Activated naive CD8-positive, alpha-beta T cell (primary cell): ENCODE measurements around the gene LRRC9.
"Not testable (repeated sequence)": the region's sequence is repeated elsewhere in the genome, so short reads cannot be mapped to it uniquely, and the experiment has no call there.

ENCODE experiments used
- H3K27ac Mint-ChIP-seq: one replicate; pipeline ENCODE4 v1.8.0; 2021; ENCODE audit warnings: mixed read lengths
- H3K27me3 Mint-ChIP-seq: one replicate; pipeline ENCODE4 v1.8.0; 2021; ENCODE audit warnings: mixed read lengths
- H3K36me3 Mint-ChIP-seq: one replicate; pipeline ENCODE4 v1.8.0; 2021; ENCODE audit warnings: mixed read lengths
- H3K4me1 Mint-ChIP-seq: one replicate; pipeline ENCODE4 v1.8.0; 2021; ENCODE audit warnings: low read depth, mixed read lengths
- H3K4me3 Mint-ChIP-seq: one replicate; pipeline ENCODE4 v1.8.0; 2021; ENCODE audit warnings: mild to moderate bottlenecking, mixed read lengths
- H3K9me3 Mint-ChIP-seq: one replicate; pipeline ENCODE4 v1.8.0; 2021; ENCODE audit warnings: low read depth, mixed read lengths

Gene LRRC9

GRCh38 chr14:59925797-59926196, 5.9 kb downstream of the LRRC9 start:
- no peak overlapping the region for H3K4me3 Mint-ChIP-seq
- no peaks in the 10 kb centered on the region for H3K27me3 Mint-ChIP-seq
- H3K27ac Mint-ChIP-seq, result peak overlapping the region; percentile 68
- no peaks in the 10 kb centered on the region for H3K36me3 Mint-ChIP-seq
- peaks cover 5% of the 10 kb centered on the region for H3K4me1 Mint-ChIP-seq
- no peaks in the 10 kb centered on the region for H3K9me3 Mint-ChIP-seq

GRCh38 chr14:59926534-59926933, 6.6 kb downstream of the LRRC9 start:
- Mint-ChIP-seq H3K36me3 (no peaks in the 10 kb centered on the region), H3K27ac (no peak overlapping the region), H3K9me3 (no peaks in the 10 kb centered on the region), H3K4me3 (no peak overlapping the region), H3K27me3 (no peaks in the 10 kb centered on the region), H3K4me1 (peaks cover 5% of the 10 kb centered on the region)

GRCh38 chr14:59931237-59931636, 11.3 kb downstream of the LRRC9 start:
- no peaks in the 10 kb centered on the region for H3K36me3 Mint-ChIP-seq
- no peak overlapping the region for H3K4me3 Mint-ChIP-seq
- no peak overlapping the region for H3K27ac Mint-ChIP-seq
- H3K27me3 Mint-ChIP-seq, result no peaks in the 10 kb centered on the region
- H3K4me1 Mint-ChIP-seq, result no peaks in the 10 kb centered on the region
- no peaks in the 10 kb centered on the region for H3K9me3 Mint-ChIP-seq

GRCh38 chr14:59936145-59936544, 16.2 kb downstream of the LRRC9 start:
- Mint-ChIP-seq H3K27me3 (peaks cover 4% of the 10 kb centered on the region), H3K4me1 (no peaks in the 10 kb centered on the region), H3K27ac (no peak overlapping the region), H3K36me3 (no peaks in the 10 kb centered on the region), H3K4me3 (no peak overlapping the region), H3K9me3 (no peaks in the 10 kb centered on the region)

- Mint-ChIP-seq H3K27ac (no peak overlapping the region), H3K4me3 (no peak overlapping the region), H3K9me3 (no peaks in the 10 kb centered on the region), H3K27me3 (peaks cover 8% of the 10 kb centered on the region), H3K4me1 (no peaks in the 10 kb centered on the region), H3K36me3 (peaks cover 4% of the 10 kb centered on the region)
Measured at GRCh38 chr14:59939828-59940227, 19.9 kb downstream of the LRRC9 start.

- not testable (repeated sequence) for H3K9me3 Mint-ChIP-seq, H3K4me1 Mint-ChIP-seq, H3K36me3 Mint-ChIP-seq, H3K27ac Mint-ChIP-seq, H3K4me3 Mint-ChIP-seq, H3K27me3 Mint-ChIP-seq
Measured at GRCh38 chr14:59942296-59942862, 22.4 kb downstream of the LRRC9 start.

- no peaks in the 10 kb centered on the region for H3K4me1 Mint-ChIP-seq
Measured at GRCh38 chr14:59944909-59945308, 25.0 kb downstream of the LRRC9 start.

GRCh38 chr14:59952141-59952540, 32.2 kb downstream of the LRRC9 start:
- H3K4me1 Mint-ChIP-seq, H3K4me3 Mint-ChIP-seq, H3K27ac Mint-ChIP-seq, H3K27me3 Mint-ChIP-seq: not testable (repeated sequence)
- peaks cover 15% of the 10 kb centered on the region for H3K9me3 Mint-ChIP-seq
- H3K36me3 Mint-ChIP-seq, result peaks cover 21% of the 10 kb centered on the region

More at GRCh38 chr14:59944909-59945308, 25.0 kb downstream of the LRRC9 start:
- peaks cover 4% of the 10 kb centered on the region for H3K27me3 Mint-ChIP-seq
- H3K27ac Mint-ChIP-seq, result no peak overlapping the region
- peaks cover 4% of the 10 kb centered on the region for H3K36me3 Mint-ChIP-seq
- H3K4me3 Mint-ChIP-seq, result no peak overlapping the region
- H3K9me3 Mint-ChIP-seq, result no peaks in the 10 kb centered on the region

GRCh38 chr14:59957890-59958289, 37.9 kb downstream of the LRRC9 start:
- H3K4me3 Mint-ChIP-seq, H3K27ac Mint-ChIP-seq, H3K4me1 Mint-ChIP-seq, H3K27me3 Mint-ChIP-seq: not testable (repeated sequence)
- Mint-ChIP-seq H3K36me3 (peaks cover 21% of the 10 kb centered on the region), H3K9me3 (peaks cover 15% of the 10 kb centered on the region)

- Mint-ChIP-seq H3K9me3 (peaks cover 9% of the 10 kb centered on the region), H3K4me3 (no peak overlapping the region), H3K27me3 (no peaks in the 10 kb centered on the region), H3K4me1 (peaks cover 14% of the 10 kb centered on the region), H3K27ac (no peak overlapping the region), H3K36me3 (peaks cover 15% of the 10 kb centered on the region)
Measured at GRCh38 chr14:59959668-59960067, 39.7 kb downstream of the LRRC9 start.

GRCh38 chr14:59961518-59962062, 41.6 kb downstream of the LRRC9 start:
- Mint-ChIP-seq H3K27ac (no peak overlapping the region), H3K9me3 (no peaks in the 10 kb centered on the region)

GRCh38 chr14:59964251-59965007, 44.5 kb downstream of the LRRC9 start:
- H3K9me3 Mint-ChIP-seq, result no peaks in the 10 kb centered on the region
- H3K27me3 Mint-ChIP-seq, result peaks cover 2% of the 10 kb centered on the region
- peaks cover 21% of the 10 kb centered on the region for H3K4me1 Mint-ChIP-seq
- no peaks in the 10 kb centered on the region for H3K36me3 Mint-ChIP-seq
- H3K27ac Mint-ChIP-seq, result peak overlapping the region; percentile 82
- H3K4me3 Mint-ChIP-seq, result peak overlapping the region; percentile 87

More at GRCh38 chr14:59961518-59962062, 41.6 kb downstream of the LRRC9 start:
- H3K4me3 Mint-ChIP-seq, result no peak overlapping the region
- H3K4me1 Mint-ChIP-seq, result peaks cover 21% of the 10 kb centered on the region
- H3K36me3 Mint-ChIP-seq, result peaks cover 5% of the 10 kb centered on the region
- no peaks in the 10 kb centered on the region for H3K27me3 Mint-ChIP-seq

- Mint-ChIP-seq H3K4me3 (no peak overlapping the region), H3K9me3 (no peaks in the 10 kb centered on the region), H3K27me3 (peaks cover 2% of the 10 kb centered on the region), H3K36me3 (peaks cover 9% of the 10 kb centered on the region), H3K27ac (no peak overlapping the region), H3K4me1 (peaks cover 11% of the 10 kb centered on the region)
Measured at GRCh38 chr14:59969319-59969718, 49.4 kb downstream of the LRRC9 start.

GRCh38 chr14:59981564-59981963, 61.6 kb downstream of the LRRC9 start:
- no peak overlapping the region for H3K27ac Mint-ChIP-seq

GRCh38 chr14:59983048-59983447, 63.1 kb downstream of the LRRC9 start:
- Mint-ChIP-seq H3K4me1 (no peaks in the 10 kb centered on the region), H3K9me3 (no peaks in the 10 kb centered on the region), H3K36me3 (peaks cover 2% of the 10 kb centered on the region), H3K27ac (no peak overlapping the region), H3K4me3 (no peak overlapping the region), H3K27me3 (no peaks in the 10 kb centered on the region)

More at GRCh38 chr14:59981564-59981963, 61.6 kb downstream of the LRRC9 start:
- H3K36me3 Mint-ChIP-seq, result no peaks in the 10 kb centered on the region
- no peaks in the 10 kb centered on the region for H3K27me3 Mint-ChIP-seq
- no peaks in the 10 kb centered on the region for H3K4me1 Mint-ChIP-seq
- no peaks in the 10 kb centered on the region for H3K9me3 Mint-ChIP-seq
- H3K4me3 Mint-ChIP-seq, result no peak overlapping the region
